ENCODE data around the gene LRRN2. TPM values are rescaled to one million over a fixed set of nuclear protein-coding genes. Genes with fewer than 3 reads are reported as not detected.

Gene LRRN2
- total and polyA plus RNA-seq, 2 donors (not counting 3 experiments of a cell fraction or from before 2014, with no cell fraction given) = not detected

- intact Hi-C loops (cut with micrococcal nuclease) = no loop called here
These were observed 27.3 kb upstream of the LRRN2 start for GRCh38 chr1:204712708-204713430.

More at GRCh38 chr1:204712708-204713430, 27.3 kb upstream of the LRRN2 start:
- Histone ChIP-seq H3K27me3 (ENCODE audit: control insufficient read depth in 2 of 2, insufficient read depth in 2 of 2, low read length in 2 of 2) (peaks cover 41 to 44% of the 10 kb centered on the region in 2 experiments), H3K27ac (ENCODE audit: insufficient read depth, low read depth, low read length) (no peak overlapping the region), H4K20me1 (replicated peaks; ENCODE audit: control insufficient read depth, extremely low read depth, insufficient read depth, low read length) (no peaks in the 10 kb centered on the region), H3K9me1 (replicated peaks; ENCODE audit: control insufficient read depth, extremely low read depth, insufficient read depth, low read length) (no peaks in the 10 kb centered on the region), H3K4me1 (ENCODE audit: control insufficient read depth, extremely low read depth, insufficient read depth, low read length) (no peaks in the 10 kb centered on the region), H3K4me3 (replicated peaks in 1 of 3; ENCODE audit: insufficient read depth in 1 of 3, low read depth in 1 of 3, low read length in 3 of 3) (no peak overlapping the region), H3K9ac (replicated peaks; ENCODE audit: extremely low read depth, insufficient read depth, low read length) (no peak overlapping the region), H3K79me2 (ENCODE audit: control insufficient read depth, insufficient read depth, low read length) (no peaks in the 10 kb centered on the region), H3K36me3 (ENCODE audit: control insufficient read depth in 2 of 2, extremely low read depth in 1 of 2, insufficient read depth in 2 of 2, low read length in 2 of 2) (no peaks in the 10 kb centered on the region), H3K4me2 (ENCODE audit: insufficient read depth, low read length) (no peak overlapping the region), H2AFZ (ENCODE audit: low read depth, low read length) (no peak overlapping the region), H3K9me3 (replicated peaks; ENCODE audit: control insufficient read depth, insufficient read depth, low read length) (no peaks in the 10 kb centered on the region)
- no TSS peak for BruUV-seq (replicated peaks)
- no peak for DNase-seq (ENCODE audit: low read depth, low spot score)
- TF ChIP-seq CTCF (IDR thresholded peaks at IDR 0.05; ENCODE audit: extremely low read depth in 1 of 2, insufficient read depth in 1 of 2, low read depth in 1 of 2, low read length in 2 of 2) = no peak
- TF ChIP-seq FOS (IDR thresholded peaks at IDR 0.05; ENCODE audit: borderline replicate concordance, insufficient read depth, low read length) = no peak
- TF ChIP-seq GATA2 (IDR thresholded peaks at IDR 0.05; ENCODE audit: insufficient read depth, insufficient read length, low read depth, low read length) = no peak
- no peak for TF ChIP-seq MAX (IDR thresholded peaks at IDR 0.05; ENCODE audit: insufficient read depth, insufficient read length)
- no peak for TF ChIP-seq POLR2A (IDR thresholded peaks at IDR 0.05; ENCODE audit: low read depth, low read length)
- no peak for TF ChIP-seq EZH2 (IDR thresholded peaks at IDR 0.05; ENCODE audit: borderline replicate concordance, low read depth, low read length, severe bottlenecking)
- TF ChIP-seq POLR2AphosphoS5 (IDR thresholded peaks at IDR 0.05; ENCODE audit: insufficient read depth, low read depth, low read length) = no peak
- no peak for TF ChIP-seq MYC (IDR thresholded peaks at IDR 0.05; ENCODE audit: low read depth, low read length)
- TF ChIP-seq JUN (IDR thresholded peaks at IDR 0.05; ENCODE audit: borderline replicate concordance, insufficient read depth, insufficient read length, low read depth) = no peak
- CTCF ChIA-PET = no interaction called here
- dilution Hi-C loops (cut with MboI; ENCODE audit: extremely low pct_ligation_motif_present, low sequenced_read_pairs) = no loop called here
- FAIRE-seq = no peak
- POLR2A ChIA-PET = no interaction called here
